ENCODE data around the gene GFOD2. TPM values are rescaled to one million over a fixed set of nuclear protein-coding genes. Genes with fewer than 3 reads are reported as not detected.

GFOD2 gene
- total RNA-seq, 4 donors from 2014 or later = 9.1 to 24.2 (median 20.8) TPM

GRCh38 chr16:67637625-67638024, 81.5 kb downstream of the GFOD2 start:
- 90% methylated on average over 12 of the region's 12 CpGs for WGBS
- H3K4me3 ChIP-seq = no peak overlapping the region
- H3K27me3 ChIP-seq = no peaks in the 10 kb centered on the region
- intact Hi-C loops (cut with DNase I) = no loop called here
- peaks cover 10 to 31% (median 26%) of the 10 kb centered on the region in 4 donors for H3K4me1 ChIP-seq
- no peak for TF ChIP-seq CTCF (IDR thresholded peaks at IDR 0.05)
- TF ChIP-seq POLR2AphosphoS5 (IDR thresholded peaks at IDR 0.05) = no peak
- no peak for TF ChIP-seq EP300 (IDR thresholded peaks at IDR 0.05)
- no peak for TF ChIP-seq POLR2A (IDR thresholded peaks at IDR 0.05; ENCODE audit: low read depth)
- H3K9me3 ChIP-seq = peaks cover 0 to 1% (median 0%) of the 10 kb centered on the region in 4 donors
- H3K36me3 ChIP-seq = peaks cover 34 to 72% (median 62%) of the 10 kb centered on the region in 4 donors
- DNase-seq (ENCODE audit: extremely low spot score) = no peak
- no peak overlapping the region for H3K27ac ChIP-seq (replicated peaks in 1 of 4)

GRCh38 chr16:67636713-67637112, 82.4 kb downstream of the GFOD2 start:
- no peak for TF ChIP-seq EP300 (IDR thresholded peaks at IDR 0.05)
- no peak for TF ChIP-seq POLR2AphosphoS5 (IDR thresholded peaks at IDR 0.05)
- TF ChIP-seq CTCF (IDR thresholded peaks at IDR 0.05) = no peak
- no peak for TF ChIP-seq POLR2A (IDR thresholded peaks at IDR 0.05; ENCODE audit: low read depth)
- Histone ChIP-seq H3K4me3 (no peak overlapping the region), H3K27me3 (no peaks in the 10 kb centered on the region), H3K36me3 (peaks cover 34 to 81% (median 67%) of the 10 kb centered on the region in 4 donors), H3K9me3 (no peaks in the 10 kb centered on the region), H3K27ac (replicated peaks in 1 of 4) (no peak overlapping the region), H3K4me1 (peaks cover 10 to 28% (median 24%) of the 10 kb centered on the region in 4 donors)
- intact Hi-C loops (cut with DNase I) = no loop called here
- no peak for DNase-seq (ENCODE audit: extremely low spot score)
- WGBS = 95% methylated on average over 8 of the region's 8 CpGs

GRCh38 chr16:67632415-67633172, 86.5 kb downstream of the GFOD2 start:
- 42% methylated on average over 7 of the region's 7 CpGs for WGBS
- intact Hi-C loops (cut with DNase I) = loop anchor here (5.0 kb wide), 1 partner anchor 70 kb away; the partner anchor contains the start of gene CTCF
- TF ChIP-seq POLR2A (IDR thresholded peaks at IDR 0.05; ENCODE audit: low read depth) (no peak), EP300 (IDR thresholded peaks at IDR 0.05) (no peak), CTCF (IDR thresholded peaks at IDR 0.05) (no peak), POLR2AphosphoS5 (IDR thresholded peaks at IDR 0.05) (no peak)
- Histone ChIP-seq H3K9me3 (no peaks in the 10 kb centered on the region), H3K27me3 (no peaks in the 10 kb centered on the region), H3K4me1 (peaks cover 6 to 17% (median 12%) of the 10 kb centered on the region in 4 donors), H3K4me3 (no peak overlapping the region), H3K27ac (replicated peaks in 1 of 4) (peak overlapping the region in 3 of 4 donors; percentile 0 to 49 (median 23)), H3K36me3 (peaks cover 52 to 100% (median 85%) of the 10 kb centered on the region in 4 donors)
- DNase-seq (ENCODE audit: extremely low spot score) = no peak

- no peak overlapping the region for H3K4me3 ChIP-seq
- H3K36me3 ChIP-seq = peaks cover 43 to 97% (median 91%) of the 10 kb centered on the region in 4 donors
- DNase-seq (ENCODE audit: extremely low spot score) = no peak
- intact Hi-C loops (cut with DNase I) = no loop called here
- no peak overlapping the region for H3K27ac ChIP-seq (replicated peaks in 1 of 4)
- WGBS = 91% methylated on average over 14 of the region's 14 CpGs
- TF ChIP-seq POLR2A (IDR thresholded peaks at IDR 0.05; ENCODE audit: low read depth) = no peak
- TF ChIP-seq CTCF (IDR thresholded peaks at IDR 0.05) = no peak
- no peak for TF ChIP-seq EP300 (IDR thresholded peaks at IDR 0.05)
- TF ChIP-seq POLR2AphosphoS5 (IDR thresholded peaks at IDR 0.05) = no peak
- H3K4me1 ChIP-seq = peaks cover 6 to 13% (median 11%) of the 10 kb centered on the region in 4 donors
- no peaks in the 10 kb centered on the region for H3K9me3 ChIP-seq
- H3K27me3 ChIP-seq = no peaks in the 10 kb centered on the region
Measured at GRCh38 chr16:67628216-67628615, 90.9 kb downstream of the GFOD2 start.

Other genes with a start within 250 kb of the GFOD2 start
- 100 to 1,000 TPM; 103 to 131 (median 119) TPM for gene ATP6V0D1, start 238.2 kb downstream of the GFOD2 start, total RNA-seq
- gene AGRP, start 235.8 kb downstream of the GFOD2 start, total RNA-seq = not detected
- 100 to 1,000 TPM in 1 of 4 donors, 10 to 100 TPM in 3; 63.1 to 108 (median 68.4) TPM for gene RIPOR1, start 190.5 kb downstream of the GFOD2 start, total RNA-seq
- gene CTCF, start 156.8 kb downstream of the GFOD2 start, total RNA-seq = 10 to 100 TPM; 27.5 to 46.3 (median 38.5) TPM
- 1 to 10 TPM in 1 of 4 donors, under 1 TPM in 3; 0.52 to 1.2 (median 0.76) TPM for gene CARMIL2, start 74.2 kb downstream of the GFOD2 start, total RNA-seq
- gene ACD, start 59.1 kb downstream of the GFOD2 start, total RNA-seq = 10 to 100 TPM; 22.0 to 31.6 (median 29.3) TPM
- gene PARD6A, start 58.4 kb downstream of the GFOD2 start, total RNA-seq = 10 to 100 TPM; 11.3 to 22.8 (median 16.0) TPM
- 10 to 100 TPM; 24.5 to 47.3 (median 35.6) TPM for gene ENKD1, start 52.6 kb downstream of the GFOD2 start, total RNA-seq
- 10 to 100 TPM in 2 of 4 donors, 1 to 10 TPM in 2; 5.1 to 15.6 (median 9.1) TPM for gene C16orf86, start 52.5 kb downstream of the GFOD2 start, total RNA-seq
- gene RANBP10, start 87.2 kb upstream of the GFOD2 start, total RNA-seq = 10 to 100 TPM in 2 of 4 donors, 1 to 10 TPM in 2; 5.8 to 12.2 (median 8.6) TPM
- gene TSNAXIP1, start 87.6 kb upstream of the GFOD2 start, total RNA-seq = 1 to 10 TPM in 3 of 4 donors, under 1 TPM in 1; 0.83 to 2.2 (median 1.1) TPM
- gene THAP11, start 123.0 kb upstream of the GFOD2 start, total RNA-seq = 100 to 1,000 TPM in 1 of 4 donors, 10 to 100 TPM in 3; 60.2 to 101 (median 78.3) TPM
- gene NUTF2, start 127.6 kb upstream of the GFOD2 start, total RNA-seq = 100 to 1,000 TPM; 101 to 246 (median 174) TPM
- 10 to 100 TPM; 30.3 to 50.7 (median 33.2) TPM for gene CENPT, start 128.4 kb upstream of the GFOD2 start, total RNA-seq
- 10 to 100 TPM; 49.9 to 70.9 (median 52.0) TPM for gene EDC4, start 153.7 kb upstream of the GFOD2 start, total RNA-seq
- 1 to 10 TPM in 1 of 4 donors, under 1 TPM in 1, not detected in 2; 0.99 to 1.7 TPM for gene NRN1L, start 165.6 kb upstream of the GFOD2 start, total RNA-seq
- gene PSKH1, start 173.9 kb upstream of the GFOD2 start, total RNA-seq = 10 to 100 TPM; 16.1 to 35.4 (median 26.4) TPM
- gene CTRL, start 212.5 kb upstream of the GFOD2 start, total RNA-seq = 1 to 10 TPM in 1 of 4 donors, under 1 TPM in 2, not detected in 1; 0.80 to 1.1 (median 0.99) TPM
- 10 to 100 TPM; 17.2 to 51.6 (median 36.1) TPM for gene PSMB10, start 217.5 kb upstream of the GFOD2 start, total RNA-seq
- gene LCAT, start 224.8 kb upstream of the GFOD2 start, total RNA-seq = 10 to 100 TPM; 13.9 to 43.1 (median 22.0) TPM
- 100 to 1,000 TPM in 1 of 4 donors, 10 to 100 TPM in 3; 65.8 to 142 (median 81.3) TPM for gene SLC12A4, start 249.3 kb upstream of the GFOD2 start, total RNA-seq